HUES6 (cell line): ENCODE data around the gene ZNF407.
"Not testable (repeated sequence)": the region's sequence is repeated elsewhere in the genome, so short reads cannot be mapped to it uniquely, and the experiment has no call there.

Source experiments
- H3K27ac ChIP-seq: 2 replicates; pipeline ENCODE4 v1.7.0; 2013; ENCODE audit warnings: low read depth, mild to moderate bottlenecking, low read length, inconsistent platforms
- H3K27me3 ChIP-seq: 2 replicates; pipeline ENCODE4 v1.6.1; 2013; ENCODE audit warnings: low read length; ENCODE audit not compliant: control insufficient read depth, insufficient read depth
- H3K36me3 ChIP-seq: 2 replicates; pipeline ENCODE4 v1.6.1; 2013; ENCODE audit warnings: low read length; ENCODE audit not compliant: control insufficient read depth, insufficient read depth
- H3K4me1 ChIP-seq: 2 replicates; pipeline ENCODE4 v1.6.1; 2013; ENCODE audit warnings: low read length; ENCODE audit not compliant: control insufficient read depth, insufficient read depth
- H3K4me3 ChIP-seq: 2 replicates; pipeline ENCODE4 v1.5.1; 2013; ENCODE audit warnings: low read depth, low read length
- H3K9ac ChIP-seq: one replicate; pipeline ENCODE4 v1.6.1; 2013; ENCODE audit warnings: mild to moderate bottlenecking, low read length
- H3K9me3 ChIP-seq: 2 replicates; pipeline ENCODE4 v1.6.1; 2013; ENCODE audit warnings: low read depth, low read length; ENCODE audit not compliant: control insufficient read depth, insufficient read depth

The ZNF407 gene

DNA sequence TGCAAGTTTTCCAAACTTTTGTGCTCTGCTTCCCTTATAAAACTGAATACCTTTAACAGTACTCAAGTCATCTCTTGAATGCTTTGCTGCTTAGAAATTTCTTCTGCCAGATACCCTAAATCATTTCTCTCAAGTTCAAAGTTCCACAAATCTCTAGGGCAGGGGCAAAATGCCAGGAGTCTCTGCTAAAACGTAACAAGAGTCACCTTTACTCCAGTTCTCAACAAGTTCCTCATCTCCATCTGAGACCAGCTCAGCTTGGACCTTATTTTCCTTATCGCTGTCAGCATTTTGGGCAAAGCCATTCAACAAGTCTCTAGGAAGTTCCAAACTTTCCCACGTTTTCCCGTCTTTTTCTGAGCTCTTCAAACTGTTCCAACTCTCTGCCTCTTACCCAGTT is 373.7 kb downstream of the ZNF407 start:
- not testable (repeated sequence) for H3K4me1 ChIP-seq, H3K27me3 ChIP-seq, H3K4me3 ChIP-seq, H3K27ac ChIP-seq, H3K9ac ChIP-seq, H3K9me3 ChIP-seq, H3K36me3 ChIP-seq

DNA sequence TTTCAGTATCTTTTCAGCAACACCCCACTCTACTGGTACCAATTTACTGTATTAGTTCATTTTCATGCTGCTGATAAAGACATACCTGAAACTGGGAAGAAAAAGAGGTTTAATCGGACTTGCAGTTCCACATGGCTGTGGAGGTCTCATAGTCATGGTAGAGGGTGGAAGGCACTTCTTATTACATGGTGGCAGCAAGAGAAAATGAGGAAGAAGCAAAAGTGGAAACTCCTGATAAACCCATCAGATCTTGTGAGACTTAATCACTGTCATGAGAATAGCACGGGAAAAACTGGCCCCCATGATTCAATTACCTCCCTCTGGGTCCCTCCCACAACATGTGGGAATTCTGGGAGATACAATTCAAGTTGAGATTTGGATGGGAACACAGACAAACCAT is 374.1 kb downstream of the ZNF407 start:
- H3K9ac ChIP-seq, H3K27ac ChIP-seq, H3K27me3 ChIP-seq, H3K9me3 ChIP-seq, H3K36me3 ChIP-seq, H3K4me3 ChIP-seq, H3K4me1 ChIP-seq: not testable (repeated sequence)

DNA sequence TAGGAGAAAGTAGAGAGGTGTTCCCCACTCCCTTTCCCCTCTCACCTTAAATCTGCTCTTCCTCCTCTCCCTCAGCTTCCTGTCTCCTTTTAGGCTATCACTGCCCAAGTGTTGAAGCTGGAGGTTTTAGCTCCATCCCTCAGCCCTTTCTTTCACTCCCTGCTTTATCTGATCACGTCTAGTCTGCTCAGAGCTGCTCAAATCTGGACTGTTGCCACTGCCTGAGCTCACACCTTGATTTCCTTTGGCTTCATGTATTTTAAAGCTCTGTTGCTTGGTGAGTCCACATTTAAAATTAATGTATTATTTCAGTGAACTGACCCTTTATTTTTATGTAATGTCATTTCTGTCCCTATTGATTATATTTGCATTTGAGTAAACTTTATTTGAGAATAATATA is 374.7 kb downstream of the ZNF407 start:
- H3K27ac ChIP-seq: no peak overlapping the region
- no peaks in the 10 kb centered on the region for H3K4me1 ChIP-seq
- no peaks in the 10 kb centered on the region for H3K27me3 ChIP-seq
- H3K9ac ChIP-seq: no peak overlapping the region
- H3K4me3 ChIP-seq: no peak overlapping the region
- no peaks in the 10 kb centered on the region for H3K9me3 ChIP-seq
- H3K36me3 ChIP-seq: no peaks in the 10 kb centered on the region

DNA sequence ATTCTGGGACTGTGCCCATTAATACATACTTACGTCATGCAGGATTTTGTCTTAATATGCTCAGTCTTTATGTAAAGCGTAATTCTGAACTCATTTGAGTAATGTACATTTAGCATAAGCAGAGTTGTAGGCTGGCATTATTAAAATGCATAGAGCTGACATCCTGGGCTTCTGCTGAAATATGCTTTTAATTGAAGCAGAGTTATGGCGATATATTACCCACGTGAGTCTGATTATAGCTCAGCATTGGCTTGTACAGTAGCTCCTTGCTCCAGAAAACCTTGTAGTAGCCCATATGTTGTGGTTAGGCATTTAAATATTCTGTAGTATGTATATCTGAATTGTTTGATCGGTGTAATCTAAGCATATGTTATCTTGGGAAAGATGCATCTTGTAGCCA is 377.3 kb downstream of the ZNF407 start:
- H3K4me3 ChIP-seq: no peak overlapping the region

DNA sequence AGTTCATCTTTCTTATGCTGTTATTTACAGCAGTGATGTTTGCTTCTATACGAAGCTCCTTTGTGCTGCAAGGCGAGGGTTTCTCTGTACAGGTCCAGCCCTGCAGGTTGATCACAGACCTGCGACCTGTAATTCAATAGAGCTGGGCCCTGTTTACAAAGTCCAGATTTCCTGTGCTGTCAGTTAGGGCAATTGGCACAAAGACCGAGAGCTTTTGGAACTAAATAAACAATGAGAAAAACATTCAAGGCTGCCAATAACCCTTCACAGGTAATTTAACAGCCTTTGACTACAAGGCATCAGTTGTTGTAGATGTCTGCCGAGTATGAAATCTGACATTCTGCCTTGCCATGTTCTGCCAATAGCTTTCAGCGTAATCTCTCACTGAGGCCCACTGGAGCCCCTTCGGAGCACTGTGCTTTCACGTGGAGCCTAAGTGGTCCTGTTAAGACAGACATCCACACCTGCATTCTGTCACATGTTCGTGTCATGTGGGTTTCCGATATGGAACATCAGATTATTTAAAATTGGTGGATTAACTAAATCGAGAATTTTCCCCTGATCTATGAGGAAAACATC is 378.8 kb downstream of the ZNF407 start:
- Histone ChIP-seq H3K9me3 (no peaks in the 10 kb centered on the region), H3K27ac (no peak overlapping the region), H3K36me3 (no peaks in the 10 kb centered on the region), H3K4me1 (no peaks in the 10 kb centered on the region), H3K4me3 (no peak overlapping the region), H3K9ac (no peak overlapping the region), H3K27me3 (no peaks in the 10 kb centered on the region)

More for the DNA sequence above, 377.3 kb downstream of the ZNF407 start:
- no peaks in the 10 kb centered on the region for H3K27me3 ChIP-seq
- no peak overlapping the region for H3K27ac ChIP-seq
- no peaks in the 10 kb centered on the region for H3K4me1 ChIP-seq
- H3K9ac ChIP-seq: no peak overlapping the region
- no peaks in the 10 kb centered on the region for H3K36me3 ChIP-seq
- no peaks in the 10 kb centered on the region for H3K9me3 ChIP-seq

GRCh38 chr18:74977041-74977440 is 379.4 kb downstream of the ZNF407 start:
- no peaks in the 10 kb centered on the region for H3K9me3 ChIP-seq
- no peak overlapping the region for H3K4me3 ChIP-seq
- H3K9ac ChIP-seq: no peak overlapping the region
- no peaks in the 10 kb centered on the region for H3K4me1 ChIP-seq
- H3K27ac ChIP-seq: no peak overlapping the region
- no peaks in the 10 kb centered on the region for H3K36me3 ChIP-seq
- no peaks in the 10 kb centered on the region for H3K27me3 ChIP-seq

DNA sequence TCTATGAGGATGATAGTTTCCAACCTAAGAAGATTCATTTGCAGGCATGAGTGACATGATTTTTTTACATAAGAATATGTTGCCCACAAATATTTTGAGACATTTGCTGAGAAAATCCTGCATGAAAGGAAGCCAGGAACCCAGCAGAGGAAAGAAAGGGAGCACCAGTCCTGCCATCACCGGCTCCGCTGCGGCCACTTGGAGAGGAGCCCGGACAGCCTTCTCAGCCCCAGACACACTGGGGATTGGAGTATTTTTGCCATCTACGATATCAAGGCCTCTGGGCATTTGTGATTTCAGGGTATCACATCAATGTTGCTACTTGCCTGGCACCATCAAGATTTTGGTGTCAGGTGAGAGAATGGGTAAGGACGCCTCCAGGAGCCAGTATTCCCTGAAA is 383.0 kb downstream of the ZNF407 start:
- no peak overlapping the region for H3K27ac ChIP-seq
- no peak overlapping the region for H3K9ac ChIP-seq

GRCh38 chr18:74981476-74981875 is 383.8 kb downstream of the ZNF407 start:
- Histone ChIP-seq H3K9ac (no peak overlapping the region), H3K36me3 (no peaks in the 10 kb centered on the region), H3K4me1 (no peaks in the 10 kb centered on the region), H3K4me3 (no peak overlapping the region), H3K9me3 (no peaks in the 10 kb centered on the region), H3K27ac (no peak overlapping the region), H3K27me3 (no peaks in the 10 kb centered on the region)

More for the DNA sequence above, 383.0 kb downstream of the ZNF407 start:
- Histone ChIP-seq H3K36me3 (no peaks in the 10 kb centered on the region), H3K9me3 (no peaks in the 10 kb centered on the region), H3K27me3 (no peaks in the 10 kb centered on the region), H3K4me3 (no peak overlapping the region), H3K4me1 (no peaks in the 10 kb centered on the region)

DNA sequence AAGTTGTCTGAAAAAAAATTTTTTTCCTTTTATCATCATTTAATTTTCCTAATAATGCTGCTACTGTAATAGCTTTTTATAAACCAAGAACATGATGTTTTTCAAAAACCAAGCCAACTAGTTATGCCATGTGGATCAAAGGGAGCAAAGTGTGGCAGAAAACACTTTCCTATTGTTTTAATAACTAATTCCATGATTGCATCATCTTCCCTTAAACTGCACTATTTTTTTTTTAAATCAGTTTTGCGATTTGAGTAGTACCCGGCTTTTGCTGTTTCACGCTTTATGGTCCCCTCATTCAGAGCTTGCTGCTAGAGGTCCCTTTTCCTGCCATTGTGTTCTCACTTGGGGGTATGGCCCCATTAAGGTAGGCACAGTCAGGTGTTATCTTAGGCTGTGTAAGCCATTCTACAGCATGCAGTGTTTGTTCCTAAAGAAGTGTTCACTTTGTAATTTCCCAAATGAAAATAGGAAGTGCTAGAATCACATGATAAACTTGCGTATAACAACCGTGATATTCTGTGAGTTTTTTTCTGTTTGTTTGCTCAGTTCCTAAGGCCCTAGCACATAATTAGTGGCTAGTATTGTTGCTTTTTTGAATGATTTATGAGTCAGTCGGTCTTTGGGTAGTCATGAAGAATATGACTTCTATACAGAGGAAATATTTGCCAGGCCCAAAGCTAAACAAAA is 385.4 kb downstream of the ZNF407 start:
- Histone ChIP-seq H3K27ac (no peak overlapping the region), H3K36me3 (no peaks in the 10 kb centered on the region), H3K9me3 (no peaks in the 10 kb centered on the region), H3K27me3 (no peaks in the 10 kb centered on the region), H3K9ac (no peak overlapping the region), H3K4me1 (no peaks in the 10 kb centered on the region), H3K4me3 (no peak overlapping the region)

DNA sequence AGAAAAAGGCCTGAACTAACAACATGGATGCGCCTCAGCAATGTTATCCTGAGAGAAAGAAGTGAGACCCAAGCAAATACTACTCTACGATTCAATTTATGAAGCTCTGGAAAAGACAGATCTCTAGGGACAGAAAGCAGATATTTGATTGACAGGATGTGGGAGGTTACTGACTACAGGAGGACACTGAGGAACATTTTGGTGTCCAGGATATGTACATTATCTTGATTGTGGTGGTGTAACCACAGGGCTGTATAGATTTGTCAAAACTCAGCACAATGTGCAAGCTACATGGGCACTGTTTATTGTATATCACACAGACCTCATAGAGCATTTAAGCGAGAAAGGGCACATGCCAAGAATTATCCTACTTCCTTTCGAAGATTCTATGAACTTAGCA is 391.5 kb downstream of the ZNF407 start:
- H3K4me3 ChIP-seq: no peak overlapping the region
- H3K27me3 ChIP-seq: no peaks in the 10 kb centered on the region
- peaks cover 3% of the 10 kb centered on the region; the same call in 1 of the 2 replicates for H3K4me1 ChIP-seq
- H3K27ac ChIP-seq: no peak overlapping the region
- H3K9ac ChIP-seq: no peak overlapping the region
- H3K36me3 ChIP-seq: no peaks in the 10 kb centered on the region
- no peaks in the 10 kb centered on the region for H3K9me3 ChIP-seq

DNA sequence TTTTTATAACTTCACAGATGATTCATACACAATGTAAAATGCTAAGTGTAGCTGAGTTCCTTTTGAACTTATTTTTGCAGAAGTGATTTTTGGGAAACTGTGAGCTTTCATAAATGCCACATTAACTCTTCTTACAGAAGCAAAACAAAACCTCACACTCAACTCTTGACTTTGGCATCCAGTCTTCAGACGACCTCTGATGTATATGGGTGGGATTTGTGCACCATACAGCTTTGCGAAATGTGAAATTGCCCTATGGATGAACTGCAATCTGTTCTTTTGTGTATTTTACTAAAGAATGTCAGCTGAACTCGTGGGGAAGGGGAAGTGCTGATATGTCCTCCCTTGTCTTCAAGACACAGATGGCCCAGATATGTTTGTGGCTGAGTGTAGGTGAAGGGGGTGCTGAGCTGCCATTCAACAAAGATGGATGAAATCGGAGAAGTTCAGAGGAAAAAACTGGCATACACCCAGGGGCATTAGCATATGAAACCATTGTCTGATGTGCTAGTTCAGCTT is 393.0 kb downstream of the ZNF407 start:
- Histone ChIP-seq H3K9me3 (no peaks in the 10 kb centered on the region), H3K4me1 (peaks cover 11% of the 10 kb centered on the region; the same call in 1 of the 2 replicates), H3K36me3 (no peaks in the 10 kb centered on the region), H3K9ac (no peak overlapping the region), H3K4me3 (no peak overlapping the region), H3K27me3 (no peaks in the 10 kb centered on the region), H3K27ac (no peak overlapping the region)
